K562 (cell line): ENCODE data around the gene IRAK4. TPM values are rescaled to one million over a fixed set of nuclear protein-coding genes. Genes with fewer than 3 reads are reported as not detected.

Experiments
- CBFA2T3 ChIP-seq: fragments of 450-650 bp; IDR thresholded peaks from 2 replicates; pipeline ENCODE4 v1.6.1; 2017
- CEBPB ChIP-seq: fragments of 450-650 bp; IDR thresholded peaks from 2 replicates; pipeline ENCODE4 v1.6.1; 2016; ENCODE audit warnings: missing genetic modification characterization, missing compliant biosample characterization
- EGR1 ChIP-seq: fragments of 450-650 bp; conservative IDR thresholded peaks from 2 replicates; pipeline ENCODE4 v1.6.1; 2017; ENCODE audit warnings: mild to moderate bottlenecking
- EP300 ChIP-seq: IDR thresholded peaks from 2 replicates; pipeline ENCODE4 v1.6.1; 2012; ENCODE audit warnings: low read length, improper control_type of control experiment
- HDAC1 ChIP-seq, 2 experiments: fragments of 450-650 bp; IDR thresholded peaks; 2 replicates each; pipeline ENCODE4 v1.6.1; 2016 to 2017; ENCODE audit warnings: inconsistent platforms in 1 of 2, mild to moderate bottlenecking in 1 of 2, moderate library complexity in 1 of 2
- HDAC3 ChIP-seq: fragments of 450-650 bp; IDR thresholded peaks from 2 replicates; pipeline ENCODE4 v1.6.1; 2018; ENCODE audit warnings: borderline replicate concordance, mild to moderate bottlenecking, moderate library complexity; ENCODE audit not compliant: partially characterized antibody
- POLR2A ChIP-seq: fragments of 450-650 bp; conservative IDR thresholded peaks from 2 replicates; pipeline ENCODE4 v1.6.1; 2016
- SRF ChIP-seq, 2 experiments: fragments of 250-450, 450-650 bp in 1 of 2; sonication (Bioruptor Pico) in 1 of 2; sonication (generic) in 1 of 2; formaldehyde crosslinking; IDR thresholded peaks; 2 replicates each; pipeline versions ENCODE4 v1.5.0 to v1.5.1; 2020 to 2022; ENCODE audit warnings: mild to moderate bottlenecking in 1 of 2, missing genetic modification reagents in 1 of 2
- SUPT5H ChIP-seq: fragments of 450-650 bp; IDR thresholded peaks from 2 replicates; pipeline ENCODE4 v1.6.1; 2016
- TBP ChIP-seq: optimal IDR thresholded peaks from 2 replicates; pipeline ENCODE3; 2011; ENCODE audit warnings: low read depth, low read length, improper control_type of control experiment
- XRCC4 ChIP-seq: IDR thresholded peaks from one replicate; pipeline ENCODE4 v1.6.1; 2011; ENCODE audit not compliant: insufficient read depth, insufficient read length; ENCODE audit errors: extremely low read depth
- ZNF584 ChIP-seq: fragments of 200-800 bp; sonication (Bioruptor generic); IDR thresholded peaks from 2 replicates; pipeline ENCODE4 v1.6.1; 2016; ENCODE audit warnings: low read depth, mild to moderate bottlenecking, missing genetic modification characterization, missing compliant biosample characterization
- ZNF830 ChIP-seq: fragments of 250-450 bp; sonication (Bioruptor Pico); IDR thresholded peaks from 2 replicates; pipeline ENCODE4 v1.5.0; 2021; ENCODE audit warnings: mild to moderate bottlenecking
- polyA plus RNA-seq, 8 experiments: library from polyadenylated mRNA; depleted of rRNA in 4 of 8; stranded (reverse) in 5 of 8; unstranded in 3 of 8; fragments of >200 nt; fragmentation: Nextera tagmentation in 2 of 8; fragmentation: Illumina TruSeq in 1 of 8; extraction: Ambion mirVana in 2 of 8; extraction: Trizol in 1 of 8; gene quantifications; 2 replicates each; pipeline versions ENCODE4 v1.2.1 to v1.2.3, GENCODE V29; 2011 to 2014; ENCODE audit warnings: inconsistent platforms in 1 of 8, missing spikeins in 1 of 8
- total RNA-seq, 7 experiments: library from RNA; depleted of rRNA in 6 of 7; stranded (reverse); fragments of >200 nt in 6 of 7; fragmentation: Illumina TruSeq in 2 of 7; extraction: Trizol in 2 of 7; gene quantifications; 2 replicates each; pipeline versions ENCODE4 v1.2.1 to v1.2.3, GENCODE V29; 2011 to 2021; ENCODE audit warnings: low replicate concordance in 1 of 7
- TF ChIP-seq, protein P1 (sequence below), 3 experiments: fragments of 200-800 bp in 1 of 3; fragments of 250-450 bp in 1 of 3; fragments of 450-650 bp in 1 of 3; sonication (Bioruptor Pico) in 1 of 3; sonication (Bioruptor generic) in 1 of 3; formaldehyde crosslinking in 1 of 3; IDR thresholded peaks; 2 replicates each; pipeline versions ENCODE4 v1.6.1 to v1.8.0; 2016 to 2022; ENCODE audit warnings: mild to moderate bottlenecking in 2 of 3, missing genetic modification characterization in 2 of 3, missing compliant biosample characterization in 1 of 3, moderate library complexity in 1 of 3
- TF ChIP-seq, protein P2 (sequence below): sonication (generic); formaldehyde crosslinking; IDR thresholded peaks from 2 replicates; pipeline ENCODE4 v1.8.1; 2023; ENCODE audit warnings: mild to moderate bottlenecking, missing genetic modification reagents
- TF ChIP-seq, protein P3 (sequence below), 3 experiments: fragments of 200-800 bp in 1 of 3; sonication (Bioruptor generic) in 1 of 3; sonication (generic) in 1 of 3; formaldehyde crosslinking in 1 of 3; IDR thresholded peaks; 2 replicates each; pipeline versions ENCODE4 v1.6.1 to v1.8.0; 2016 to 2022; ENCODE audit warnings: mild to moderate bottlenecking in 2 of 3, missing compliant biosample characterization in 2 of 3, missing genetic modification characterization in 2 of 3, missing genetic modification reagents in 1 of 3
- TF ChIP-seq, protein P4 (sequence below): IDR thresholded peaks from 2 replicates; pipeline ENCODE4 v1.6.1; 2011; ENCODE audit warnings: borderline replicate concordance, low read depth, mild to moderate bottlenecking, moderate library complexity, low read length; ENCODE audit not compliant: insufficient read depth, poor library complexity, severe bottlenecking

Gene IRAK4
- total and polyA plus RNA-seq, 9 of the 15 experiments (the other 6 are each of a cell fraction or from before 2014, with no cell fraction given) = 10.8 to 34.5 (median 16.0) TPM

DNA sequence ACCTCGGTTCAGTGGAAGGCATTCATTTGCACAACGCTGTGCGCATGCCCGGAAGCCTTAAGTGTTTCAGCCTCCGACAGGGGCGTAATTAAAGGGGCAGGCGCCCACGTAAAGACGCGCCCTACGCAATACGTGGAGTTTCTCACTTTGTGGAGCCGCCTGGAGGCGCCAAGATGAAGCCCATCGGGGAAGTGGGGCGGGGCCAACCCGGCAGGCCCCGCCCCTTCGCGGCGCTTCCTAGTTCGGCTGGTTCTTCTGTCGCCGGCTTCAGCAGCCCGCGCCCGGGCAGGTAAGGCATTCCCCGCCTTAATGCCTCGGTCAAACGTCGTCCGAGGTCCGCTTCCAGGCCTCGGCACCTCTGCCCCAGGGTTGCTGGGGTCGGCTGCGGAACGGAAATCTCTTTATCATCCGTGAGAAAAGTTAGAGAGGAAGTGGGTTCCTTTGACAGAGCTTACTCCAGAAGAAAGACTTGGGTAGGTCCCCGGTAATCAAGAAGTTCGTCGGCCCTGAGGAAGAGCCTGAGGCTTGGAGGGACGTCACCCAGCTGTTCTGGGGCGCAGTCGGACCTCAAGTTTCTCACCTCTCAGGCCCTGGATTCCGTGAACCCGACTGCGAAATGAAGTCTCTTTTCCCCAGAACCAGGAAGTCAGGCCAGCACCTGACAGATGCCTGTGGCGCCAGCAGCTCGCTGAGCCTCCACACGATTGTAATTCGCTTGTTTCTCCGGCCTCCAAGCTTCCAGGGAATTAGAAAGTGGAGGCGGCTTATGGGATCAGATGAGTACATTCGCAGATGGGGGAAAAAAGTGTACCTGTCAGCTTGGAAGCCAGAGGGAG, at the start of gene IRAK4, which contains the start of gene PUS7L (continued):
- TF ChIP-seq, protein P1, sequence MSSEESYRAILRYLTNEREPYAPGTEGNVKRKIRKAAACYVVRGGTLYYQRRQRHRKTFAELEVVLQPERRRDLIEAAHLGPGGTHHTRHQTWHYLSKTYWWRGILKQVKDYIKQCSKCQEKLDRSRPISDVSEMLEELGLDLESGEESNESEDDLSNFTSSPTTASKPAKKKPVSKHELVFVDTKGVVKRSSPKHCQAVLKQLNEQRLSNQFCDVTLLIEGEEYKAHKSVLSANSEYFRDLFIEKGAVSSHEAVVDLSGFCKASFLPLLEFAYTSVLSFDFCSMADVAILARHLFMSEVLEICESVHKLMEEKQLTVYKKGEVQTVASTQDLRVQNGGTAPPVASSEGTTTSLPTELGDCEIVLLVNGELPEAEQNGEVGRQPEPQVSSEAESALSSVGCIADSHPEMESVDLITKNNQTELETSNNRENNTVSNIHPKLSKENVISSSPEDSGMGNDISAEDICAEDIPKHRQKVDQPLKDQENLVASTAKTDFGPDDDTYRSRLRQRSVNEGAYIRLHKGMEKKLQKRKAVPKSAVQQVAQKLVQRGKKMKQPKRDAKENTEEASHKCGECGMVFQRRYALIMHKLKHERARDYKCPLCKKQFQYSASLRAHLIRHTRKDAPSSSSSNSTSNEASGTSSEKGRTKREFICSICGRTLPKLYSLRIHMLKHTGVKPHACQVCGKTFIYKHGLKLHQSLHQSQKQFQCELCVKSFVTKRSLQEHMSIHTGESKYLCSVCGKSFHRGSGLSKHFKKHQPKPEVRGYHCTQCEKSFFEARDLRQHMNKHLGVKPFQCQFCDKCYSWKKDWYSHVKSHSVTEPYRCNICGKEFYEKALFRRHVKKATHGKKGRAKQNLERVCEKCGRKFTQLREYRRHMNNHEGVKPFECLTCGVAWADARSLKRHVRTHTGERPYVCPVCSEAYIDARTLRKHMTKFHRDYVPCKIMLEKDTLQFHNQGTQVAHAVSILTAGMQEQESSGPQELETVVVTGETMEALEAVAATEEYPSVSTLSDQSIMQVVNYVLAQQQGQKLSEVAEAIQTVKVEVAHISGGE (CRISPR knock-in tag; IDR thresholded peaks at IDR 0.05) = peak in 1 of 3 experiments; percentile 49; a peak in 1 of 6 replicates
- TF ChIP-seq EGR1 (peak; percentile 94), HDAC1 (IDR thresholded peaks at IDR 0.05) (peak in 1 of 2 experiments; percentile 25; a peak in 1 of 4 replicates), CBFA2T3 (0 out of 2 replicates have a peak, but pooled peaks have one; percentile 1), TBP (peak; percentile 46), ZNF830 (CRISPR knock-in tag) (no peak), SUPT5H (peak; percentile 82), SRF (CRISPR knock-in tag; IDR thresholded peaks at IDR 0.05) (0 out of 4 replicates have a peak, but pooled peaks of 1 of the 2 experiments have one; percentile 17), HDAC3 (peak; percentile 87), ZNF584 (CRISPR knock-in tag) (no peak), EP300 (peak; percentile 16; the same call in 1 of the 2 replicates), XRCC4 (no peak), CEBPB (tag) (peak; percentile 59), POLR2A (peak; percentile 86)
- TF ChIP-seq, protein P2, sequence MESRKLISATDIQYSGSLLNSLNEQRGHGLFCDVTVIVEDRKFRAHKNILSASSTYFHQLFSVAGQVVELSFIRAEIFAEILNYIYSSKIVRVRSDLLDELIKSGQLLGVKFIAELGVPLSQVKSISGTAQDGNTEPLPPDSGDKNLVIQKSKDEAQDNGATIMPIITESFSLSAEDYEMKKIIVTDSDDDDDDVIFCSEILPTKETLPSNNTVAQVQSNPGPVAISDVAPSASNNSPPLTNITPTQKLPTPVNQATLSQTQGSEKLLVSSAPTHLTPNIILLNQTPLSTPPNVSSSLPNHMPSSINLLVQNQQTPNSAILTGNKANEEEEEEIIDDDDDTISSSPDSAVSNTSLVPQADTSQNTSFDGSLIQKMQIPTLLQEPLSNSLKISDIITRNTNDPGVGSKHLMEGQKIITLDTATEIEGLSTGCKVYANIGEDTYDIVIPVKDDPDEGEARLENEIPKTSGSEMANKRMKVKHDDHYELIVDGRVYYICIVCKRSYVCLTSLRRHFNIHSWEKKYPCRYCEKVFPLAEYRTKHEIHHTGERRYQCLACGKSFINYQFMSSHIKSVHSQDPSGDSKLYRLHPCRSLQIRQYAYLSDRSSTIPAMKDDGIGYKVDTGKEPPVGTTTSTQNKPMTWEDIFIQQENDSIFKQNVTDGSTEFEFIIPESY (CRISPR knock-in tag) = no peak
- TF ChIP-seq, protein P3, sequence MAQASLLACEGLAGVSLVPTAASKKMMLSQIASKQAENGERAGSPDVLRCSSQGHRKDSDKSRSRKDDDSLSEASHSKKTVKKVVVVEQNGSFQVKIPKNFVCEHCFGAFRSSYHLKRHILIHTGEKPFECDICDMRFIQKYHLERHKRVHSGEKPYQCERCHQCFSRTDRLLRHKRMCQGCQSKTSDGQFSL (CRISPR knock-in tag; IDR thresholded peaks at IDR 0.05) = 0 out of 2 replicates have a peak, but pooled peaks have one; percentile 21
- TF ChIP-seq, protein P3 (tag; IDR thresholded peaks at IDR 0.05) = no peak
- TF ChIP-seq, protein P4, sequence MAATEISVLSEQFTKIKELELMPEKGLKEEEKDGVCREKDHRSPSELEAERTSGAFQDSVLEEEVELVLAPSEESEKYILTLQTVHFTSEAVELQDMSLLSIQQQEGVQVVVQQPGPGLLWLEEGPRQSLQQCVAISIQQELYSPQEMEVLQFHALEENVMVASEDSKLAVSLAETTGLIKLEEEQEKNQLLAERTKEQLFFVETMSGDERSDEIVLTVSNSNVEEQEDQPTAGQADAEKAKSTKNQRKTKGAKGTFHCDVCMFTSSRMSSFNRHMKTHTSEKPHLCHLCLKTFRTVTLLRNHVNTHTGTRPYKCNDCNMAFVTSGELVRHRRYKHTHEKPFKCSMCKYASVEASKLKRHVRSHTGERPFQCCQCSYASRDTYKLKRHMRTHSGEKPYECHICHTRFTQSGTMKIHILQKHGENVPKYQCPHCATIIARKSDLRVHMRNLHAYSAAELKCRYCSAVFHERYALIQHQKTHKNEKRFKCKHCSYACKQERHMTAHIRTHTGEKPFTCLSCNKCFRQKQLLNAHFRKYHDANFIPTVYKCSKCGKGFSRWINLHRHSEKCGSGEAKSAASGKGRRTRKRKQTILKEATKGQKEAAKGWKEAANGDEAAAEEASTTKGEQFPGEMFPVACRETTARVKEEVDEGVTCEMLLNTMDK = peak; percentile 98
